ENCODE results near the gene ARAP3.

GRCh38 chr5:141618804-141619554, 63.1 kb downstream of the ARAP3 start, which contains the start of gene DIAPH1:
- TF ChIP-seq CTCF (conservative IDR thresholded peaks at IDR 0.05 in 1 of 2, IDR thresholded peaks at IDR 0.05 in 1 of 2; ENCODE audit: extremely low read depth in 1 of 2, insufficient read depth in 1 of 2, low read depth in 1 of 2, low read length in 2 of 2) (peak; percentile 77 to 100), EZH2 (IDR thresholded peaks at IDR 0.05; ENCODE audit: borderline replicate concordance, low read length) (no peak)

Measured in mammary epithelial cell (primary cell).